T-cell (primary cell): ENCODE results near the gene CPLX3. TPM values are rescaled to one million over a fixed set of nuclear protein-coding genes. Genes with fewer than 3 reads are reported as not detected.

Experiments
- ATAC-seq, 4 experiments: fragments of 200-7000 bp in 3 of 4; fragments of 150-1000 bp in 1 of 4; cut with Tn5 transposase; replicated peaks in 1 of 4; 1 replicate in 3 of 4; 2 replicates in 1 of 4; pipeline ENCODE4 v1.10.0; 2021; ENCODE audit warnings: moderate library complexity in 3 of 4, mild to moderate bottlenecking in 2 of 4, moderate number of reproducible peaks in 1 of 4
- CTCF ChIA-PET, 2 donors: fragments of 300-600 bp; sonication (Branson Sonifier 250); formaldehyde crosslinking; loops; one replicate each; lab custom pipeline; 2022; ENCODE audit warnings: antibody characterized with exemption in 2 of 2; lab: Charles Lee
- POLR2A ChIA-PET, 2 donors: fragments of 300-600 bp; sonication (Branson Sonifier 250); formaldehyde crosslinking; loops; one replicate each; lab custom pipeline; 2022; ENCODE audit warnings: antibody characterized with exemption in 2 of 2; lab: Charles Lee
- DNase-seq, 35 experiments: peaks; one replicate each; pipeline versions ENCODE4 v3.0.0 to v3.0.0-alpha.2; 2013 to 2023
- H3K27ac ChIP-seq: one replicate; pipeline ENCODE4 v1.5.1; 2013; ENCODE audit warnings: low read length
- H3K27me3 ChIP-seq, 2 experiments: replicated peaks in 1 of 2; 1 replicate in 1 of 2; 2 replicates in 1 of 2; pipeline versions ENCODE4 v1.6.1 to v1.7.0; 2013; ENCODE audit warnings: low read length in 1 of 2, mixed read lengths in 1 of 2; ENCODE audit not compliant: control insufficient read depth in 2 of 2, insufficient read depth in 2 of 2; ENCODE audit errors: extremely low read depth in 1 of 2
- H3K36me3 ChIP-seq, 2 donors: 1 replicate in 1 of 2; 2 replicates in 1 of 2; pipeline versions ENCODE4 v1.6.1 to v1.7.0; 2013; ENCODE audit warnings: low read length in 1 of 2; ENCODE audit not compliant: control insufficient read depth in 2 of 2, insufficient read depth in 1 of 2; ENCODE audit errors: extremely low read depth in 1 of 2
- H3K4me1 ChIP-seq, 2 experiments: 1 replicate in 1 of 2; 2 replicates in 1 of 2; pipeline versions ENCODE4 v1.6.1 to v1.7.0; 2013; ENCODE audit warnings: low read length in 2 of 2, mixed read lengths in 1 of 2; ENCODE audit not compliant: insufficient read depth in 2 of 2, control insufficient read depth in 1 of 2; ENCODE audit errors: extremely low read depth in 1 of 2
- H3K4me3 ChIP-seq, 2 donors: 1 replicate in 1 of 2; 2 replicates in 1 of 2; pipeline versions ENCODE4 v1.5.1 to v1.7.0; 2013; ENCODE audit warnings: mild to moderate bottlenecking in 2 of 2, low read length in 1 of 2, moderate library complexity in 1 of 2; ENCODE audit not compliant: control insufficient read depth in 1 of 2; ENCODE audit errors: extremely low read depth in 1 of 2
- H3K9me3 ChIP-seq: 2 replicates; pipeline ENCODE4 v1.7.0; 2013
- H3K27ac Mint-ChIP-seq, 2 donors: one replicate each; pipeline ENCODE4 v1.8.0; 2020 to 2021; ENCODE audit warnings: mild to moderate bottlenecking in 2 of 2, mixed read lengths in 2 of 2
- H3K27me3 Mint-ChIP-seq, 2 donors: one replicate each; pipeline ENCODE4 v1.8.0; 2021 to 2022; ENCODE audit warnings: mixed read lengths in 2 of 2
- H3K36me3 Mint-ChIP-seq: one replicate; pipeline ENCODE4 v1.8.0; 2021; ENCODE audit warnings: mixed read lengths
- H3K4me1 Mint-ChIP-seq, 3 donors: one replicate each; pipeline ENCODE4 v1.8.0; 2020 to 2022; ENCODE audit warnings: mixed read lengths in 3 of 3, mild to moderate bottlenecking in 1 of 3
- H3K4me3 Mint-ChIP-seq, 3 donors: one replicate each; pipeline ENCODE4 v1.8.0; 2020 to 2022; ENCODE audit warnings: mild to moderate bottlenecking in 3 of 3, mixed read lengths in 3 of 3, moderate library complexity in 3 of 3
- H3K9me3 Mint-ChIP-seq, 3 donors: one replicate each; pipeline ENCODE4 v1.8.0; 2020 to 2022; ENCODE audit warnings: mixed read lengths in 3 of 3
- WGBS: methylation state at CpG from one replicate; pipeline ENCODE4 v1.1.5; 2013; ENCODE audit warnings: missing lambda C conversion rate; ENCODE audit not compliant: insufficient coverage; 5-methylcytosine and 5-hydroxymethylcytosine counted together
- total RNA-seq, 35 experiments: library from RNA in 6 of 35; stranded (reverse) in 6 of 35; fragments of 120-200 nt in 1 of 35; gene quantifications; one replicate each; pipeline versions ENCODE4 v1.2.1 to v1.2.4 and lab custom pipeline; 2013 to 2026

The CPLX3 gene
- total RNA-seq, 5 donors from 2014 or later (not counting 1 experiment from before 2014, with no cell fraction given), result 0.16 to 0.50 (median 0.26) TPM; not detected in 2

DNA sequence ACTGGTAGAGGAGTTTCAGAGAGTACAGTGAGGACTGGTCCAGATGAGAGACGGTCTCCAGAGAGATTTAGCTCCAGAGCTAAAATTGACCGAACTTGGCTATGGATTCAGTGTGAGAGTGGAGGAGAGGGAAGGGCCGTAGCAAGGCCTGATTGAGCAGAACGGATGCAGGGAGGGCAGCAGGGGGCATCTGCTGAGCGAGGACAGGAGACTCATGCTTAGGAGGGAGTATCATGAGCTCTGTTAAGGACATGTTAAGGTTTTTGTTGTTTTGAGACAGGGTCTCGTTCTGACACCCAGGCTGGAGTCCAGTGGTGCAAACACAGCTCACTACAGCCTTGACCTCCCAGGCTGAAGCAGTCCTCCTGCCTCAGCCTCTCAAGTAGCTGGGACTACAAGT lies 21.5 kb upstream of the CPLX3 start:
- H3K27ac ChIP-seq, result no peak overlapping the region
- peaks cover 12 to 47% of the 10 kb centered on the region in 2 donors for H3K36me3 ChIP-seq

GRCh38 chr15:74807282-74807681 lies 19.1 kb upstream of the CPLX3 start:
- peaks cover 0 to 23% of the 10 kb centered on the region in 2 donors for H3K36me3 ChIP-seq
- ATAC-seq (no peak), DNase-seq (no peak)
- Mint-ChIP-seq H3K27me3 (no peaks in the 10 kb centered on the region), H3K27ac (peak overlapping the region; percentile 77 to 93), H3K36me3 (peaks cover 5% of the 10 kb centered on the region), H3K9me3 (no peaks in the 10 kb centered on the region), H3K4me3 (no peak overlapping the region), H3K4me1 (peaks cover 28 to 34% (median 32%) of the 10 kb centered on the region in 3 donors)
- no peak overlapping the region for H3K4me3 ChIP-seq
- CTCF ChIA-PET, result interaction anchor here in 1 of 2 donors (0.7 kb wide), 1 partner anchor 259 kb away, joined by 3 read pairs; no protein-coding TSS in a partner anchor
- POLR2A ChIA-PET, result interaction anchor here in 1 of 2 donors (0.7 kb wide), 1 partner anchor 85 kb away, joined by 5 read pairs; no protein-coding TSS in a partner anchor
- whole genome bisulfite sequencing, result 90% methylated on average over 2 of the region's 5 CpGs
- H3K9me3 ChIP-seq, result no peaks in the 10 kb centered on the region
- H3K27me3 ChIP-seq, result no peaks in the 10 kb centered on the region
- H3K4me1 ChIP-seq, result peaks cover 6 to 29% of the 10 kb centered on the region in 2 experiments
- H3K27ac ChIP-seq, result peak overlapping the region; percentile 3

More for the DNA sequence above, 21.5 kb upstream of the CPLX3 start:
- peaks cover 12% of the 10 kb centered on the region for H3K36me3 Mint-ChIP-seq
- no peak for ATAC-seq
- POLR2A ChIA-PET, result no interaction called here
- H3K27me3 Mint-ChIP-seq, result no peaks in the 10 kb centered on the region
- Histone ChIP-seq H3K9me3 (no peaks in the 10 kb centered on the region), H3K4me1 (peaks cover 7 to 37% of the 10 kb centered on the region in 2 experiments), H3K27me3 (no peaks in the 10 kb centered on the region), H3K4me3 (no peak overlapping the region)
- 85% methylated on average over 6 of the region's 6 CpGs for WGBS
- DNase-seq, result no peak
- H3K4me3 Mint-ChIP-seq, result no peak overlapping the region
- CTCF ChIA-PET, result interaction anchor here in 1 of 2 donors (1.2 to 1.7 kb wide), 2 partner anchors 27 to 35 kb away, joined by 6 read pairs; no protein-coding TSS in a partner anchor
- H3K9me3 Mint-ChIP-seq, result no peaks in the 10 kb centered on the region
- H3K27ac Mint-ChIP-seq, result peak overlapping the region; percentile 44 to 77
- H3K4me1 Mint-ChIP-seq, result peaks cover 32 to 38% (median 37%) of the 10 kb centered on the region in 3 donors

GRCh38 chr15:74808078-74808839 lies 18.2 kb upstream of the CPLX3 start:
- Histone ChIP-seq H3K4me1 (peaks cover 6 to 29% of the 10 kb centered on the region in 2 experiments), H3K27me3 (no peaks in the 10 kb centered on the region), H3K36me3 (peaks cover 0 to 14% of the 10 kb centered on the region in 2 donors), H3K27ac (peak overlapping the region; percentile 52), H3K4me3 (no peak overlapping the region), H3K9me3 (no peaks in the 10 kb centered on the region)
- ChIA-PET POLR2A (interaction anchor here in 1 of 2 donors (0.5 kb wide), 1 partner anchor 61 kb away, joined by 3 read pairs; no protein-coding TSS in a partner anchor), CTCF (no interaction called here)
- H3K27ac Mint-ChIP-seq, result peak overlapping the region; percentile 77 to 90
- ATAC-seq (no peak), DNase-seq (no peak)
- H3K27me3 Mint-ChIP-seq, result no peaks in the 10 kb centered on the region
- WGBS, result 89% methylated on average over 15 of the region's 18 CpGs
- H3K36me3 Mint-ChIP-seq, result peaks cover 5% of the 10 kb centered on the region
- no peaks in the 10 kb centered on the region for H3K9me3 Mint-ChIP-seq
- peaks cover 26 to 34% (median 32%) of the 10 kb centered on the region in 3 donors for H3K4me1 Mint-ChIP-seq
- no peak overlapping the region for H3K4me3 Mint-ChIP-seq

GRCh38 chr15:74808840-74809229 lies 17.6 kb upstream of the CPLX3 start:
- Mint-ChIP-seq H3K4me3 (no peak overlapping the region), H3K36me3 (peaks cover 4% of the 10 kb centered on the region), H3K27me3 (no peaks in the 10 kb centered on the region), H3K27ac (peak overlapping the region; percentile 68 to 71), H3K4me1 (peaks cover 26 to 34% (median 32%) of the 10 kb centered on the region in 3 donors), H3K9me3 (no peaks in the 10 kb centered on the region)
- Histone ChIP-seq H3K9me3 (no peaks in the 10 kb centered on the region), H3K27me3 (no peaks in the 10 kb centered on the region), H3K4me3 (no peak overlapping the region), H3K4me1 (peaks cover 6 to 29% of the 10 kb centered on the region in 2 experiments), H3K36me3 (peaks cover 0 to 8% of the 10 kb centered on the region in 2 donors), H3K27ac (peak overlapping the region; percentile 34)
- POLR2A ChIA-PET, result no interaction called here
- DNase-seq, result no peak
- ATAC-seq, result no peak
- WGBS, result 63% methylated on average over 3 of the region's 4 CpGs
- CTCF ChIA-PET, result no interaction called here

DNA sequence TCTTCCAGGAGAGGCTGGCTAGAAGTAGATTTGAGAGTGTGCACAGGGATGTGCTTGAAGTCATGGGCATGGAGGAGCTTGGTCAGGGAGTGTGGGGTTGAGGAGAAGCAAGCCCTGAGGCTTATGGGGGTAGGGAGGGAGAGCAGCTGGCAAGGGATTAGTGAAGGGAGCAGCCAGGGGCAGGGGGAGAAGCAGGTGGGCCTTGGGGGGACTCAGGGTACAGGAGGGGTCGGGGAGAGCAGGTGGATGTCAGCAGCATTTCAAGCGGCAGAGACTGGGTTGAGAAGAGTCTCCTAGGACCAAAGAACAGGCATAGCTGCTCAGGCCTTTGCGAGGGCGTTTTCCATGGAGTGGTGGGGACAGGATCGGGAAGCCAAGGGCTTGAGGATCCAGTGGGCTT lies 17.2 kb upstream of the CPLX3 start:
- H3K4me1 Mint-ChIP-seq, result peaks cover 26 to 34% (median 29%) of the 10 kb centered on the region in 3 donors
- no peak overlapping the region for H3K4me3 Mint-ChIP-seq
- H3K4me1 ChIP-seq, result peaks cover 6 to 29% of the 10 kb centered on the region in 2 experiments
- H3K27ac ChIP-seq, result peak overlapping the region; percentile 34
- ATAC-seq (no peak), DNase-seq (no peak)
- no peaks in the 10 kb centered on the region for H3K27me3 Mint-ChIP-seq
- H3K27ac Mint-ChIP-seq, result peak overlapping the region; percentile 68 to 71
- H3K9me3 Mint-ChIP-seq, result no peaks in the 10 kb centered on the region
- WGBS, result 91% methylated on average over 4 of the region's 5 CpGs
- H3K36me3 ChIP-seq, result peaks cover 0 to 4% of the 10 kb centered on the region in 2 donors
- peaks cover under 1% of the 10 kb centered on the region for H3K36me3 Mint-ChIP-seq
- no peaks in the 10 kb centered on the region for H3K27me3 ChIP-seq
- no peaks in the 10 kb centered on the region for H3K9me3 ChIP-seq
- POLR2A ChIA-PET, result no interaction called here
- CTCF ChIA-PET, result no interaction called here
- H3K4me3 ChIP-seq, result no peak overlapping the region

- H3K36me3 ChIP-seq, result peaks cover 0 to under 1% of the 10 kb centered on the region in 2 donors
- H3K4me1 ChIP-seq, result peaks cover 6 to 29% of the 10 kb centered on the region in 2 experiments
- Mint-ChIP-seq H3K4me1 (peaks cover 26 to 34% (median 27%) of the 10 kb centered on the region in 3 donors), H3K27me3 (no peaks in the 10 kb centered on the region), H3K36me3 (no peaks in the 10 kb centered on the region), H3K27ac (peak overlapping the region in 1 of 2 donors; percentile 72), H3K4me3 (no peak overlapping the region), H3K9me3 (no peaks in the 10 kb centered on the region)
- H3K27ac ChIP-seq, result no peak overlapping the region
- CTCF ChIA-PET, result interaction anchor here in 1 of 2 donors (0.8 kb wide), 1 partner anchor 176 kb away, joined by 3 read pairs; no protein-coding TSS in a partner anchor
- WGBS, result 93% methylated on average over 3 of the region's 3 CpGs
- no peak overlapping the region for H3K4me3 ChIP-seq
- DNase-seq (no peak), ATAC-seq (no peak)
- POLR2A ChIA-PET, result no interaction called here
- no peaks in the 10 kb centered on the region for H3K9me3 ChIP-seq
- peaks cover 0 to 2% of the 10 kb centered on the region in 2 experiments for H3K27me3 ChIP-seq
These were observed 16.5 kb upstream of the CPLX3 start for GRCh38 chr15:74809956-74810355.
